Caco-2 (cell line): Measurements from ENCODE around the gene TASL. TPM values are rescaled to one million over a fixed set of nuclear protein-coding genes. Genes with fewer than 3 reads are reported as not detected.
A peak's percentile ranks its signal among the peaks of the same experiment; 100 is the strongest.
"Not testable (repeated sequence)": the region's sequence is repeated elsewhere in the genome, so short reads cannot be mapped to it uniquely, and the experiment has no call there.

Source experiments
- BruUV-seq: library from RNA; stranded (reverse); fragments of 400-500 nt; replicated peaks from 2 replicates; lab custom pipeline; 2021; lab: Mats Ljungman, UMichigan
- CTCF ChIA-PET: fragments of 300-600 bp; sonication (Branson Sonifier 250); formaldehyde crosslinking; loops from one replicate; lab custom pipeline; 2022; ENCODE audit warnings: antibody characterized with exemption; lab: Charles Lee
- POLR2A ChIA-PET: fragments of 300-600 bp; sonication (Branson Sonifier 250); formaldehyde crosslinking; loops from one replicate; lab custom pipeline; 2022; ENCODE audit warnings: antibody characterized with exemption; lab: Charles Lee
- DNase-seq, 2 experiments: peaks; one replicate each; pipeline versions ENCODE4 v3.0.0 to v3.0.0-alpha.2; 2020 to 2022
- H3K27me3 ChIP-seq: replicated peaks from 2 replicates; pipeline ENCODE4 v1.6.0; 2011; ENCODE audit warnings: low read length; ENCODE audit not compliant: control insufficient read depth, insufficient read depth
- H3K36me3 ChIP-seq: 2 replicates; pipeline ENCODE4 v1.5.1; 2011; ENCODE audit warnings: low read length; ENCODE audit not compliant: control insufficient read depth, insufficient read depth
- H3K4me1 ChIP-seq: fragments of 250-450 bp; sonication (Bioruptor Pico); 2 replicates; pipeline ENCODE4 v1.5.1; 2020; ENCODE audit warnings: mild to moderate bottlenecking
- H3K4me3 ChIP-seq: 2 replicates; pipeline ENCODE4 v1.5.1; 2011; ENCODE audit warnings: low read depth, mild to moderate bottlenecking, control low read depth, low read length
- H3K9me3 ChIP-seq: fragments of 250-450 bp; sonication (Bioruptor Pico); 2 replicates; pipeline ENCODE4 v1.5.1; 2020; ENCODE audit warnings: mild to moderate bottlenecking, moderate library complexity
- H3K27ac Mint-ChIP-seq: one replicate; pipeline ENCODE4 v1.8.0; 2022; ENCODE audit warnings: mixed read lengths; ENCODE audit not compliant: unreplicated experiment
- H3K27me3 Mint-ChIP-seq: one replicate; pipeline ENCODE4 v1.8.0; 2022; ENCODE audit warnings: mixed read lengths; ENCODE audit not compliant: insufficient read depth, unreplicated experiment
- H3K36me3 Mint-ChIP-seq: one replicate; pipeline ENCODE4 v1.8.0; 2022; ENCODE audit warnings: mild to moderate bottlenecking, mixed read lengths; ENCODE audit not compliant: insufficient read depth, unreplicated experiment
- H3K4me1 Mint-ChIP-seq: one replicate; pipeline ENCODE4 v1.8.0; 2022; ENCODE audit warnings: low read depth, mixed read lengths; ENCODE audit not compliant: unreplicated experiment
- H3K4me3 Mint-ChIP-seq: one replicate; pipeline ENCODE4 v1.8.0; 2022; ENCODE audit warnings: mild to moderate bottlenecking, moderate library complexity, mixed read lengths; ENCODE audit not compliant: unreplicated experiment
- H3K9me3 Mint-ChIP-seq: one replicate; pipeline ENCODE4 v1.8.0; 2022; ENCODE audit warnings: mixed read lengths; ENCODE audit not compliant: unreplicated experiment
- CTCF ChIP-seq, 2 experiments: fragments of 200-600 bp in 1 of 2; IDR thresholded peaks; 1 replicate in 1 of 2; 2 replicates in 1 of 2; pipeline versions ENCODE4 v1.5.1 to v1.8.0; 2011 to 2022; ENCODE audit warnings: antibody characterized with exemption in 1 of 2, control low read depth in 1 of 2, inconsistent platforms in 1 of 2, low read depth in 1 of 2, low read length in 1 of 2, mild to moderate bottlenecking in 1 of 2, moderate library complexity in 1 of 2; ENCODE audit not compliant: insufficient read depth in 1 of 2, severe bottlenecking in 1 of 2, unreplicated experiment in 1 of 2
- intact Hi-C: fragments of 100-400 bp; cut with micrococcal nuclease; formaldehyde crosslinking; loops from one replicate; pipeline ENCODE4 v1.10.0; 2022; ENCODE audit not compliant: unreplicated experiment
- total RNA-seq: library from RNA; stranded (reverse); gene quantifications from 2 replicates; pipeline ENCODE4 v1.2.3, GENCODE V29; 2022

Gene TASL
- total RNA-seq, 1 experiment from 2014 or later: not detected

- H3K27ac Mint-ChIP-seq: no peak overlapping the region
- H3K4me1 ChIP-seq: no peaks in the 10 kb centered on the region
- DNase-seq: peak in 1 of 2 experiments; percentile 1
- H3K27me3 ChIP-seq: no peaks in the 10 kb centered on the region
- BruUV-seq: no TSS peak
- CTCF ChIA-PET: interaction anchor here (0.6 to 1.0 kb wide), 4 partner anchors 19 to 1650 kb away, joined by 3 to 9 read pairs (median 4); no protein-coding TSS in a partner anchor
- H3K4me3 ChIP-seq: no peak overlapping the region
- intact Hi-C loops: loop anchor here (1.0 kb wide), 3 partner anchors 24 to 143 kb away; no protein-coding TSS in a partner anchor
- no peaks in the 10 kb centered on the region for H3K36me3 ChIP-seq
- no peaks in the 10 kb centered on the region for H3K9me3 Mint-ChIP-seq
- POLR2A ChIA-PET: no interaction called here
- no peaks in the 10 kb centered on the region for H3K4me1 Mint-ChIP-seq
- H3K36me3 Mint-ChIP-seq: peaks cover 6% of the 10 kb centered on the region
- H3K27me3 Mint-ChIP-seq: no peaks in the 10 kb centered on the region
- TF ChIP-seq CTCF (IDR thresholded peaks at IDR 0.05; ENCODE audit: insufficient read depth in 1 of 2, low read depth in 1 of 2, low read length in 1 of 2, severe bottlenecking in 1 of 2, unreplicated experiment in 1 of 2): peak; percentile 12 to 26
- H3K9me3 ChIP-seq: no peaks in the 10 kb centered on the region
- no peak overlapping the region for H3K4me3 Mint-ChIP-seq
Measured at GRCh38 chrX:30570505-30570904, 7.1 kb downstream of the TASL start.

- no peaks in the 10 kb centered on the region for H3K27me3 ChIP-seq
- ChIA-PET CTCF (no interaction called here), POLR2A (no interaction called here)
- Mint-ChIP-seq H3K4me1 (no peaks in the 10 kb centered on the region), H3K9me3 (no peaks in the 10 kb centered on the region), H3K27me3 (peaks cover 6% of the 10 kb centered on the region), H3K36me3 (peaks cover 6% of the 10 kb centered on the region), H3K4me3 (no peak overlapping the region), H3K27ac (no peak overlapping the region)
- BruUV-seq: no TSS peak
- intact Hi-C loops: no loop called here
- no peak overlapping the region for H3K4me3 ChIP-seq
- no peak for DNase-seq
- no peak for TF ChIP-seq CTCF (IDR thresholded peaks at IDR 0.05; ENCODE audit: insufficient read depth in 1 of 2, low read depth in 1 of 2, low read length in 1 of 2, severe bottlenecking in 1 of 2, unreplicated experiment in 1 of 2)
- H3K9me3 ChIP-seq: no peaks in the 10 kb centered on the region
- no peaks in the 10 kb centered on the region for H3K36me3 ChIP-seq
- no peaks in the 10 kb centered on the region for H3K4me1 ChIP-seq
Measured at GRCh38 chrX:30568136-30568535, 9.4 kb downstream of the TASL start.

- not testable (repeated sequence) for BruUV-seq, H3K9me3 Mint-ChIP-seq
Measured at GRCh38 chrX:30563070-30563469, 14.5 kb downstream of the TASL start.

GRCh38 chrX:30561191-30561590 is 16.4 kb downstream of the TASL start:
- no peaks in the 10 kb centered on the region for H3K36me3 ChIP-seq
- intact Hi-C loops: no loop called here
- no peak overlapping the region for H3K4me3 ChIP-seq
- no peaks in the 10 kb centered on the region for H3K36me3 Mint-ChIP-seq
- H3K27me3 Mint-ChIP-seq: peaks cover 10% of the 10 kb centered on the region
- H3K9me3 Mint-ChIP-seq: no peaks in the 10 kb centered on the region
- TF ChIP-seq CTCF (IDR thresholded peaks at IDR 0.05; ENCODE audit: insufficient read depth in 1 of 2, low read depth in 1 of 2, low read length in 1 of 2, severe bottlenecking in 1 of 2, unreplicated experiment in 1 of 2): no peak
- ChIA-PET POLR2A (no interaction called here), CTCF (no interaction called here)
- DNase-seq: no peak
- BruUV-seq: no TSS peak
- H3K4me1 ChIP-seq: no peaks in the 10 kb centered on the region
- no peak overlapping the region for H3K27ac Mint-ChIP-seq
- H3K27me3 ChIP-seq: no peaks in the 10 kb centered on the region
- no peak overlapping the region for H3K4me3 Mint-ChIP-seq
- no peaks in the 10 kb centered on the region for H3K9me3 ChIP-seq
- H3K4me1 Mint-ChIP-seq: no peaks in the 10 kb centered on the region

More at GRCh38 chrX:30563070-30563469, 14.5 kb downstream of the TASL start:
- H3K27me3 ChIP-seq, POLR2A ChIA-PET, H3K4me1 Mint-ChIP-seq, H3K4me3 ChIP-seq, H3K4me3 Mint-ChIP-seq, H3K27ac Mint-ChIP-seq, intact Hi-C loops, H3K36me3 ChIP-seq, H3K9me3 ChIP-seq, H3K36me3 Mint-ChIP-seq, H3K4me1 ChIP-seq, DNase-seq, CTCF ChIA-PET, H3K27me3 Mint-ChIP-seq: not testable (repeated sequence)
